Esophagus muscularis mucosa (tissue), 3 donors: ENCODE measurements around the gene AGAP1.

Source experiments
- CTCF ChIP-seq, 3 experiments: fragments of 200-600 bp in 2 of 3; fragments of 450-650 bp in 1 of 3; sonication (generic) in 2 of 3; IDR thresholded peaks; one replicate each; pipeline ENCODE4 v1.5.1; 2017 to 2019; ENCODE audit warnings: antibody characterized with exemption in 3 of 3, mild to moderate bottlenecking in 2 of 3, moderate library complexity in 1 of 3
- POLR2A ChIP-seq: fragments of 450-650 bp; IDR thresholded peaks from one replicate; pipeline ENCODE4 v1.6.1; 2017; ENCODE audit warnings: antibody characterized with exemption, moderate library complexity, mild to moderate bottlenecking, low read depth

GRCh38 chr2:235506997-235507615 is 13.3 kb downstream of the AGAP1 start:
- TF ChIP-seq CTCF (IDR thresholded peaks at IDR 0.05) (no peak), POLR2A (no peak)
